ENCODE results near the gene GSTA4.

- TF ChIP-seq CTCF (IDR thresholded peaks at IDR 0.05; ENCODE audit: insufficient read depth, low read depth, low read length) (no peak), EZH2 (IDR thresholded peaks at IDR 0.05; ENCODE audit: insufficient read depth, low read length) (no peak)
Measured at GRCh38 chr6:52984247-52984646, 10.8 kb downstream of the GSTA4 start.

Data from astrocyte (in vitro differentiated cells and primary cell).